ENCODE measurements around the gene AK1. TPM values are rescaled to one million over a fixed set of nuclear protein-coding genes. Genes with fewer than 3 reads are reported as not detected.

The AK1 gene
- total RNA-seq, 3 donors from 2014 or later = 66.7 to 157 (median 106) TPM

GRCh38 chr9:127917603-127918002 lies 40.1 kb upstream of the AK1 start:
- H3K4me1 ChIP-seq (ENCODE audit: low read depth) = peaks cover 47% of the 10 kb centered on the region
- intact Hi-C loops (cut with DNase I, micrococcal nuclease) = no loop called here
- no peak for ATAC-seq
- H3K4me3 ChIP-seq = no peak overlapping the region
- H3K36me3 ChIP-seq (ENCODE audit: low read depth) = no peaks in the 10 kb centered on the region
- no peak for TF ChIP-seq CTCF (IDR thresholded peaks at IDR 0.05)
- peak in 2 of 3 donors; percentile 54 to 63 for DNase-seq
- no peaks in the 10 kb centered on the region for H3K9me3 ChIP-seq

- peak within 1 kb of the TSS; percentile 27 for H3K4me3 ChIP-seq
- ATAC-seq (peak; percentile 79), DNase-seq (peak; percentile 96 to 98 (median 97))
- H3K4me1 ChIP-seq (ENCODE audit: low read depth) = peaks cover 53% of the 10 kb centered on the region
- intact Hi-C loops (cut with DNase I, micrococcal nuclease) = no loop called here
- H3K9me3 ChIP-seq = no peaks in the 10 kb centered on the region
- TF ChIP-seq CTCF (IDR thresholded peaks at IDR 0.05) = no peak
- no peaks in the 10 kb centered on the region for H3K36me3 ChIP-seq (ENCODE audit: low read depth)
Measured at GRCh38 chr9:127916720-127917581, 39.5 kb upstream of the AK1 start, which contains the start of gene ST6GALNAC4. Gene ST6GALNAC4, minus strand, starts transcription at chr9:127917041. Its CDS starts 622 bp downstream, at chr9:127916419.

- intact Hi-C loops (cut with DNase I, micrococcal nuclease) = no loop called here
- ATAC-seq (no peak), DNase-seq (peak in 1 of 3 donors; percentile 56)
- Histone ChIP-seq H3K4me1 (ENCODE audit: low read depth) (peaks cover 48% of the 10 kb centered on the region), H3K4me3 (peak overlapping the region; percentile 27), H3K9me3 (no peaks in the 10 kb centered on the region), H3K36me3 (ENCODE audit: low read depth) (no peaks in the 10 kb centered on the region)
- TF ChIP-seq CTCF (IDR thresholded peaks at IDR 0.05) = no peak
Measured at GRCh38 chr9:127915801-127916719, 38.6 kb upstream of the AK1 start.

- intact Hi-C loops (cut with DNase I, micrococcal nuclease) = no loop called here
- DNase-seq = peak in 2 of 3 donors; percentile 56 to 71
Measured at GRCh38 chr9:127915325-127915752, 37.9 kb upstream of the AK1 start.

More at GRCh38 chr9:127915325-127915752, 37.9 kb upstream of the AK1 start:
- Histone ChIP-seq H3K36me3 (ENCODE audit: low read depth) (no peaks in the 10 kb centered on the region), H3K4me3 (no peak overlapping the region), H3K4me1 (ENCODE audit: low read depth) (peaks cover 54% of the 10 kb centered on the region), H3K9me3 (no peaks in the 10 kb centered on the region)
- ATAC-seq = peak; percentile 4
- TF ChIP-seq CTCF (IDR thresholded peaks at IDR 0.05) = no peak
